OCI-LY3 (cell line): ENCODE results near the gene TMC6.
"Not testable (repeated sequence)": the region's sequence is repeated elsewhere in the genome, so short reads cannot be mapped to it uniquely, and the experiment has no call there.

Experiments used
- CTCF ChIP-seq: fragments of 200-600, 300-600 bp; sonication (generic); IDR thresholded peaks from 2 replicates; pipeline ENCODE4 v1.5.1; 2014; ENCODE audit warnings: antibody characterized with exemption, low read length, low read depth
- EZH2phosphoT487 ChIP-seq: fragments of 200-600 bp; shearing (Covaris generic); IDR thresholded peaks from 2 replicates; pipeline ENCODE4 v1.6.1; 2018; ENCODE audit warnings: antibody characterized with exemption, mixed run types, low read depth

GRCh38 chr17:78066976-78067375 is 61.6 kb downstream of the TMC6 start:
- TF ChIP-seq CTCF, EZH2phosphoT487: not testable (repeated sequence)
